ENCODE measurements around the gene DNAJB11. TPM values are rescaled to one million over a fixed set of nuclear protein-coding genes. Genes with fewer than 3 reads are reported as not detected.

The DNAJB11 gene
- total RNA-seq (ENCODE audit: unreplicated experiment): 71.2 TPM
- long read RNA-seq, transcript DNAJB11-201 (10 exons, 1,688 nt): major isoform, 120 of 126 reads
- long read RNA-seq, partial matches to known transcripts: 4 of 126 reads
- long read RNA-seq, other reads (novel, unspliced or antisense): 2 of 126 reads

GRCh38 chr3:186570096-186570940 is at the start of gene DNAJB11:
DNAJB11 (plus strand) TSS chr3:186570720; CDS start chr3:186570898, 178 bp downstream.
- TF ChIP-seq CTCF (IDR thresholded peaks at IDR 0.05; ENCODE audit: unreplicated experiment): no peak
- Mint-ChIP-seq H3K4me3 (ENCODE audit: unreplicated experiment) (peak within 1 kb of the TSS; percentile 99), H3K4me1 (ENCODE audit: unreplicated experiment) (peaks cover 25% of the 10 kb centered on the region), H3K27ac (ENCODE audit: unreplicated experiment) (peak within 1 kb of the TSS; percentile 93), H3K9me3 (ENCODE audit: unreplicated experiment) (no peaks in the 10 kb centered on the region), H3K27me3 (ENCODE audit: unreplicated experiment) (peaks cover 5% of the 10 kb centered on the region), H3K36me3 (ENCODE audit: low read depth, unreplicated experiment) (peaks cover 12% of the 10 kb centered on the region)
- DNase-seq (ENCODE audit: low spot score): peak; percentile 96

GRCh38 chr3:186520957-186521842 is 49.3 kb upstream of the DNAJB11 start:
- Mint-ChIP-seq H3K4me1 (ENCODE audit: unreplicated experiment) (no peaks in the 10 kb centered on the region), H3K27me3 (ENCODE audit: unreplicated experiment) (peaks cover 3% of the 10 kb centered on the region), H3K9me3 (ENCODE audit: unreplicated experiment) (no peaks in the 10 kb centered on the region), H3K36me3 (ENCODE audit: low read depth, unreplicated experiment) (no peaks in the 10 kb centered on the region), H3K4me3 (ENCODE audit: unreplicated experiment) (no peak overlapping the region), H3K27ac (ENCODE audit: unreplicated experiment) (no peak overlapping the region)
- no peak for TF ChIP-seq CTCF (IDR thresholded peaks at IDR 0.05; ENCODE audit: unreplicated experiment)
- no peak for DNase-seq (ENCODE audit: low spot score)

GRCh38 chr3:186523022-186523421 is 47.5 kb upstream of the DNAJB11 start:
- H3K27me3 Mint-ChIP-seq (ENCODE audit: unreplicated experiment): peaks cover 5% of the 10 kb centered on the region
- no peak for DNase-seq (ENCODE audit: low spot score)
- H3K4me1 Mint-ChIP-seq (ENCODE audit: unreplicated experiment): no peaks in the 10 kb centered on the region
- H3K27ac Mint-ChIP-seq (ENCODE audit: unreplicated experiment): no peak overlapping the region
- no peaks in the 10 kb centered on the region for H3K36me3 Mint-ChIP-seq (ENCODE audit: low read depth, unreplicated experiment)
- H3K4me3 Mint-ChIP-seq (ENCODE audit: unreplicated experiment): no peak overlapping the region
- no peaks in the 10 kb centered on the region for H3K9me3 Mint-ChIP-seq (ENCODE audit: unreplicated experiment)
- no peak for TF ChIP-seq CTCF (IDR thresholded peaks at IDR 0.05; ENCODE audit: unreplicated experiment)

- TF ChIP-seq CTCF (IDR thresholded peaks at IDR 0.05; ENCODE audit: unreplicated experiment): no peak
- Mint-ChIP-seq H3K4me3 (ENCODE audit: unreplicated experiment) (no peak overlapping the region), H3K9me3 (ENCODE audit: unreplicated experiment) (no peaks in the 10 kb centered on the region), H3K27ac (ENCODE audit: unreplicated experiment) (no peak overlapping the region), H3K4me1 (ENCODE audit: unreplicated experiment) (no peaks in the 10 kb centered on the region), H3K36me3 (ENCODE audit: low read depth, unreplicated experiment) (no peaks in the 10 kb centered on the region), H3K27me3 (ENCODE audit: unreplicated experiment) (peaks cover 5% of the 10 kb centered on the region)
- DNase-seq (ENCODE audit: low spot score): no peak
These were observed 47.1 kb upstream of the DNAJB11 start for GRCh38 chr3:186523434-186523833.

All from endothelial cell (in vitro differentiated cells).